K562 (cell line): ENCODE results near the gene ADRA1B. TPM values are rescaled to one million over a fixed set of nuclear protein-coding genes. Genes with fewer than 3 reads are reported as not detected.
A peak's percentile ranks its signal among the peaks of the same experiment; 100 is the strongest.

Experiments used
- ATAC-seq: fragments of 200-7000 bp; cut with Tn5 transposase; 3 replicates; pipeline ENCODE4 v1.9.1; 2020; ENCODE audit warnings: moderate library complexity
- BruUV-seq: library from RNA; stranded (reverse); fragments of 400-500 nt; replicated peaks from 2 replicates; lab custom pipeline; 2021; lab: Mats Ljungman, UMichigan
- CTCF ChIA-PET: fragments of 300-600 bp; formaldehyde crosslinking; extraction: SDS; loops from one replicate; lab custom pipeline; 2021; ENCODE audit warnings: low intra/inter-chr PET ratio; lab: Yijun Ruan, JAX
- POLR2A ChIA-PET: fragments of 300-600, 350-650 bp; sonication (Branson Sonifier 250); formaldehyde crosslinking; extraction: SDS; loops from one replicate; lab custom pipeline; 2021; ENCODE audit warnings: antibody characterized with exemption, inconsistent platforms; lab: Yijun Ruan, JAX
- DNase-seq, 4 experiments: peaks; one replicate each; pipeline versions ENCODE4 v3.0.0 to v3.0.0-alpha.2; 2011 to 2018; ENCODE audit warnings: low spot score in 3 of 4, mixed read lengths in 3 of 4; ENCODE audit errors: extremely low read depth in 1 of 4
- FAIRE-seq: peaks from 2 replicates; lab custom pipeline; 2011; peaks lifted over from hg19 to GRCh38; lab: Jason Lieb, UNC
- H2AFZ ChIP-seq: 2 replicates; pipeline ENCODE4 v1.6.0; 2011; ENCODE audit warnings: low read depth, low read length, control low read depth, inconsistent platforms
- H3K27ac ChIP-seq: fragments of 200-600 bp; 3 replicates; pipeline ENCODE4 v1.8.0; 2011; ENCODE audit warnings: low read depth, mild to moderate bottlenecking, control low read depth, inconsistent platforms, low read length, moderate library complexity, mixed read lengths; ENCODE audit errors: extremely low read depth
- H3K27me3 ChIP-seq, 2 experiments: fragments of 300-600 bp in 1 of 2; 2 replicates in 1 of 2; 3 replicates in 1 of 2; pipeline versions ENCODE4 v1.6.0 to v1.8.0; 2011; ENCODE audit warnings: inconsistent platforms in 2 of 2, low read length in 2 of 2, mild to moderate bottlenecking in 1 of 2, mixed read lengths in 1 of 2, moderate library complexity in 1 of 2; ENCODE audit not compliant: control insufficient read depth in 2 of 2, insufficient read depth in 2 of 2
- H3K36me3 ChIP-seq: fragments of 300-600 bp; 3 replicates; pipeline ENCODE4 v1.8.0; 2011; ENCODE audit warnings: mild to moderate bottlenecking, low read length, inconsistent platforms; ENCODE audit not compliant: control insufficient read depth, insufficient read depth
- H3K4me1 ChIP-seq, 2 experiments: fragments of 200-600 bp in 1 of 2; replicated peaks in 1 of 2; 2 replicates in 1 of 2; 3 replicates in 1 of 2; pipeline versions ENCODE4 v1.5.1 to v1.8.0; 2011; ENCODE audit warnings: inconsistent platforms in 2 of 2, low read length in 2 of 2, mild to moderate bottlenecking in 1 of 2, mixed read lengths in 1 of 2, moderate library complexity in 1 of 2; ENCODE audit not compliant: control insufficient read depth in 2 of 2, insufficient read depth in 2 of 2
- H3K4me2 ChIP-seq: 2 replicates; pipeline ENCODE4 v1.6.1; 2011; ENCODE audit warnings: low read length, control low read depth, inconsistent platforms, mixed read lengths; ENCODE audit not compliant: insufficient read depth
- H3K4me3 ChIP-seq: fragments of 200-600 bp; sonication (generic), shearing (Covaris generic); 2 replicates; pipeline ENCODE4 v1.5.1; 2016; ENCODE audit warnings: control low read depth, inconsistent platforms
- H3K79me2 ChIP-seq: fragments of 200-600 bp; 3 replicates; pipeline ENCODE4 v1.8.0; 2011; ENCODE audit warnings: low read length, inconsistent platforms; ENCODE audit not compliant: control insufficient read depth, insufficient read depth
- H3K9ac ChIP-seq, 2 experiments: 2 replicates each; pipeline versions ENCODE4 v1.6.0 to v1.6.1; 2011; ENCODE audit warnings: low read depth in 2 of 2, low read length in 2 of 2, control low read depth in 1 of 2, inconsistent platforms in 1 of 2, mild to moderate bottlenecking in 1 of 2, mixed read lengths in 1 of 2; ENCODE audit not compliant: insufficient read depth in 1 of 2
- H3K9me1 ChIP-seq: one replicate; pipeline ENCODE4 v1.6.0; 2011; ENCODE audit warnings: inconsistent platforms, mild to moderate bottlenecking, low read length, moderate library complexity; ENCODE audit not compliant: control insufficient read depth, insufficient read depth
- H3K9me3 ChIP-seq: replicated peaks from 2 replicates; pipeline ENCODE4 v1.5.1; 2011; ENCODE audit warnings: low read depth, low read length, inconsistent platforms; ENCODE audit not compliant: control insufficient read depth, insufficient read depth
- H4K20me1 ChIP-seq: replicated peaks from 2 replicates; pipeline ENCODE4 v1.6.1; 2011; ENCODE audit warnings: low read length, inconsistent platforms, mixed read lengths; ENCODE audit not compliant: control insufficient read depth, insufficient read depth
- GTF2E2 ChIP-seq: fragments of 200-800 bp; sonication (Bioruptor generic); IDR thresholded peaks from 2 replicates; pipeline ENCODE4 v1.6.1; 2016; ENCODE audit warnings: missing genetic modification characterization, missing compliant biosample characterization
- HEY1 ChIP-seq: fragments of 250-450 bp; sonication (Bioruptor Pico); IDR thresholded peaks from 2 replicates; pipeline ENCODE4 v1.5.0; 2020; ENCODE audit warnings: mild to moderate bottlenecking, moderate library complexity, borderline replicate concordance
- MAZ ChIP-seq, 2 experiments: fragments of 450-650 bp in 1 of 2; sonication (generic) in 1 of 2; formaldehyde crosslinking; IDR thresholded peaks in 1 of 2; conservative IDR thresholded peaks in 1 of 2; 2 replicates each; pipeline versions ENCODE4 v1.4.0 to v1.5.0; 2020; ENCODE audit warnings: mild to moderate bottlenecking in 1 of 2, missing genetic modification reagents in 1 of 2
- MXD1 ChIP-seq: fragments of 250-450 bp; sonication (Bioruptor Pico); IDR thresholded peaks from 2 replicates; pipeline ENCODE4 v1.8.0; 2021; ENCODE audit warnings: borderline replicate concordance, mild to moderate bottlenecking, moderate library complexity; ENCODE audit not compliant: poor library complexity, severe bottlenecking
- RAD21 ChIP-seq, 2 experiments: fragments of 250-450 bp in 1 of 2; fragments of 450-650 bp in 1 of 2; sonication (Bioruptor Pico) in 1 of 2; formaldehyde crosslinking in 1 of 2; IDR thresholded peaks in 1 of 2; conservative IDR thresholded peaks in 1 of 2; 2 replicates each; pipeline versions ENCODE4 v1.4.0 to v1.8.0; 2020 to 2022; ENCODE audit warnings: mild to moderate bottlenecking in 2 of 2, moderate library complexity in 1 of 2
- SMC3 ChIP-seq: conservative IDR thresholded peaks from 2 replicates; pipeline ENCODE4 v1.6.1; 2011; ENCODE audit warnings: low read depth, low read length, improper control_type of control experiment; ENCODE audit not compliant: insufficient read depth
- VEZF1 ChIP-seq: fragments of 200-800 bp; sonication (Bioruptor generic); IDR thresholded peaks from 2 replicates; pipeline ENCODE4 v1.6.1; 2017; ENCODE audit warnings: missing genetic modification characterization, missing compliant biosample characterization
- WGBS: fragments of 100-300 bp; shearing (Covaris generic); methylation state at CpG from one replicate; pipeline ENCODE4 v1.1.6; 2016; ENCODE audit warnings: low coverage, mixed read lengths; ENCODE audit not compliant: insufficient coverage; ENCODE audit errors: missing lambda C conversion rate; 5-methylcytosine and 5-hydroxymethylcytosine counted together
- in situ Hi-C: fragments of 300-500 bp; cut with MboI; formaldehyde crosslinking; loops from 4 replicates; pipeline ENCODE4 v1.15.0; 2018; ENCODE audit warnings: inconsistent platforms, mixed read lengths
- intact Hi-C: fragments of 100-400 bp; cut with micrococcal nuclease; formaldehyde crosslinking; loops from 2 replicates; pipeline ENCODE4 v1.14.2; 2022
- polyA plus RNA-seq, 8 experiments: library from polyadenylated mRNA; depleted of rRNA in 4 of 8; stranded (reverse) in 5 of 8; unstranded in 3 of 8; fragments of >200 nt; fragmentation: Nextera tagmentation in 2 of 8; fragmentation: Illumina TruSeq in 1 of 8; extraction: Ambion mirVana in 2 of 8; extraction: Trizol in 1 of 8; gene quantifications; 2 replicates each; pipeline versions ENCODE4 v1.2.1 to v1.2.3, GENCODE V29; 2011 to 2014; ENCODE audit warnings: inconsistent platforms in 1 of 8, missing spikeins in 1 of 8
- total RNA-seq, 7 experiments: library from RNA; depleted of rRNA in 6 of 7; stranded (reverse); fragments of >200 nt in 6 of 7; fragmentation: Illumina TruSeq in 2 of 7; extraction: Trizol in 2 of 7; gene quantifications; 2 replicates each; pipeline versions ENCODE4 v1.2.1 to v1.2.3, GENCODE V29; 2011 to 2021; ENCODE audit warnings: low replicate concordance in 1 of 7
- TF ChIP-seq, protein P1 (sequence below): fragments of 250-450 bp; sonication (Bioruptor Pico); IDR thresholded peaks from 2 replicates; pipeline ENCODE4 v1.5.0; 2021
- TF ChIP-seq, protein P2 (sequence below): fragments of 450-650 bp; formaldehyde crosslinking; IDR thresholded peaks from 2 replicates; pipeline ENCODE4 v1.4.0; 2020; ENCODE audit warnings: mild to moderate bottlenecking, moderate library complexity
- TF ChIP-seq, protein P3 (sequence below): fragments of 450-650 bp; formaldehyde crosslinking; IDR thresholded peaks from 2 replicates; pipeline ENCODE4 v1.4.0; 2020; ENCODE audit warnings: mild to moderate bottlenecking, moderate library complexity

ADRA1B gene
- total and polyA plus RNA-seq, 9 of the 15 experiments (the other 6 are each of a cell fraction or from before 2014, with no cell fraction given): not detected

- Histone ChIP-seq H3K9me1 (no peaks in the 10 kb centered on the region), H3K79me2 (no peaks in the 10 kb centered on the region), H3K36me3 (no peaks in the 10 kb centered on the region), H3K4me1 (no peaks in the 10 kb centered on the region), H3K4me3 (no peak overlapping the region), H3K4me2 (no peak overlapping the region), H3K9me3 (no peaks in the 10 kb centered on the region), H2AFZ (no peak overlapping the region), H4K20me1 (no peaks in the 10 kb centered on the region), H3K9ac (no peak overlapping the region), H3K27ac (no peak overlapping the region), H3K27me3 (peaks cover under 1 to 15% of the 10 kb centered on the region in 2 experiments; a peak in 3 of 5 replicates)
- DNase-seq (peak in 3 of 4 experiments; percentile 15 to 50 (median 43)), FAIRE-seq (no peak), ATAC-seq (peak; percentile 92)
- ChIA-PET POLR2A (no interaction called here), CTCF (interaction anchor here (0.7 kb wide), 1 partner anchor 36 kb away, joined by 3 read pairs; no protein-coding TSS in a partner anchor)
- intact Hi-C loops: loop anchor here (1.0 kb wide), 1 partner anchor 521 kb away; no protein-coding TSS in a partner anchor
- WGBS: 1% methylated on average over 12 of the region's 12 CpGs
- in situ Hi-C loops: no loop called here
- BruUV-seq: no TSS peak
- TF ChIP-seq HEY1 (CRISPR knock-in tag) (no peak), VEZF1 (peak; percentile 27; the same call in 1 of the 2 replicates), RAD21 (CRISPR knock-in tag; conservative IDR thresholded peaks at IDR 0.05 in 1 of 2, IDR thresholded peaks at IDR 0.05 in 1 of 2) (peak; percentile 66 to 74), SMC3 (peak; percentile 31; the same call in 1 of the 2 replicates), MAZ (CRISPR knock-in tag; conservative IDR thresholded peaks at IDR 0.05 in 1 of 2, IDR thresholded peaks at IDR 0.05 in 1 of 2) (no peak), GTF2E2 (tag) (no peak), MXD1 (CRISPR knock-in tag) (no peak)
- TF ChIP-seq, protein P1, sequence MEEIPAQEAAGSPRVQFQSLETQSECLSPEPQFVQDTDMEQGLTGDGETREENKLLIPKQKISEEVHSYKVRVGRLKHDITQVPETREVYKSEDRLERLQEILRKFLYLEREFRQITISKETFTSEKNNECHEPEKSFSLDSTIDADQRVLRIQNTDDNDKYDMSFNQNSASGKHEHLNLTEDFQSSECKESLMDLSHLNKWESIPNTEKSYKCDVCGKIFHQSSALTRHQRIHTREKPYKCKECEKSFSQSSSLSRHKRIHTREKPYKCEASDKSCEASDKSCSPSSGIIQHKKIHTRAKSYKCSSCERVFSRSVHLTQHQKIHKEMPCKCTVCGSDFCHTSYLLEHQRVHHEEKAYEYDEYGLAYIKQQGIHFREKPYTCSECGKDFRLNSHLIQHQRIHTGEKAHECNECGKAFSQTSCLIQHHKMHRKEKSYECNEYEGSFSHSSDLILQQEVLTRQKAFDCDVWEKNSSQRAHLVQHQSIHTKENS: no peak
- TF ChIP-seq, protein P2, sequence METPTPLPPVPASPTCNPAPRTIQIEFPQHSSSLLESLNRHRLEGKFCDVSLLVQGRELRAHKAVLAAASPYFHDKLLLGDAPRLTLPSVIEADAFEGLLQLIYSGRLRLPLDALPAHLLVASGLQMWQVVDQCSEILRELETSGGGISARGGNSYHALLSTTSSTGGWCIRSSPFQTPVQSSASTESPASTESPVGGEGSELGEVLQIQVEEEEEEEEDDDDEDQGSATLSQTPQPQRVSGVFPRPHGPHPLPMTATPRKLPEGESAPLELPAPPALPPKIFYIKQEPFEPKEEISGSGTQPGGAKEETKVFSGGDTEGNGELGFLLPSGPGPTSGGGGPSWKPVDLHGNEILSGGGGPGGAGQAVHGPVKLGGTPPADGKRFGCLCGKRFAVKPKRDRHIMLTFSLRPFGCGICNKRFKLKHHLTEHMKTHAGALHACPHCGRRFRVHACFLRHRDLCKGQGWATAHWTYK (CRISPR knock-in tag): peak; percentile 70; the same call in 1 of the 2 replicates
- TF ChIP-seq, protein P3, sequence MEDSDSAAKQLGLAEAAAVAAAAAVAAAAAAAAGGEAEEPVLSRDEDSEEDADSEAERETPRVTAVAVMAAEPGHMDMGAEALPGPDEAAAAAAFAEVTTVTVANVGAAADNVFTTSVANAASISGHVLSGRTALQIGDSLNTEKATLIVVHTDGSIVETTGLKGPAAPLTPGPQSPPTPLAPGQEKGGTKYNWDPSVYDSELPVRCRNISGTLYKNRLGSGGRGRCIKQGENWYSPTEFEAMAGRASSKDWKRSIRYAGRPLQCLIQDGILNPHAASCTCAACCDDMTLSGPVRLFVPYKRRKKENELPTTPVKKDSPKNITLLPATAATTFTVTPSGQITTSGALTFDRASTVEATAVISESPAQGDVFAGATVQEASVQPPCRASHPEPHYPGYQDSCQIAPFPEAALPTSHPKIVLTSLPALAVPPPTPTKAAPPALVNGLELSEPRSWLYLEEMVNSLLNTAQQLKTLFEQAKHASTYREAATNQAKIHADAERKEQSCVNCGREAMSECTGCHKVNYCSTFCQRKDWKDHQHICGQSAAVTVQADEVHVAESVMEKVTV: peak; percentile 33; the same call in 1 of the 2 replicates
These were observed 49.0 kb downstream of the ADRA1B start for GRCh38 chr5:159965031-159965837.
